Common myeloid progenitor, CD34-positive (primary cell): ENCODE results near the gene ZRSR2.

ENCODE experiments used
- CTCF ChIA-PET: fragments of 350-600 bp; sonication (Branson Sonifier 250); formaldehyde crosslinking; loops from one replicate; lab custom pipeline; 2021; ENCODE audit warnings: antibody characterized with exemption; lab: Charles Lee
- POLR2A ChIA-PET: fragments of 350-600 bp; sonication (Branson Sonifier 250); formaldehyde crosslinking; loops from one replicate; lab custom pipeline; 2021; ENCODE audit warnings: antibody characterized with exemption; lab: Charles Lee
- DNase-seq, 3 donors: peaks; one replicate each; pipeline versions ENCODE4 v3.0.0 to v3.0.0-alpha.2; 2013
- H3K27ac ChIP-seq, 2 experiments: 1 replicate in 1 of 2; 2 replicates in 1 of 2; pipeline ENCODE4 v1.7.0; 2013; ENCODE audit warnings: inconsistent platforms in 2 of 2, low read length in 2 of 2, mild to moderate bottlenecking in 2 of 2, low read depth in 1 of 2, moderate library complexity in 1 of 2; ENCODE audit not compliant: severe bottlenecking in 2 of 2, insufficient read depth in 1 of 2, poor library complexity in 1 of 2
- H3K27me3 ChIP-seq, 5 experiments: replicated peaks in 2 of 5; 1 replicate in 3 of 5; 2 replicates in 2 of 5; pipeline versions ENCODE4 v1.6.1 to v1.7.0; 2013; ENCODE audit warnings: low read length in 4 of 5, mild to moderate bottlenecking in 2 of 5, moderate library complexity in 2 of 5, inconsistent platforms in 1 of 5; ENCODE audit not compliant: insufficient read depth in 5 of 5, control insufficient read depth in 4 of 5
- H3K36me3 ChIP-seq, 4 experiments: 1 replicate in 2 of 4; 2 replicates in 2 of 4; pipeline versions ENCODE4 v1.6.1 to v1.7.0; 2013; ENCODE audit warnings: low read length in 3 of 4, control low read depth in 1 of 4, mild to moderate bottlenecking in 1 of 4; ENCODE audit not compliant: control insufficient read depth in 4 of 4, insufficient read depth in 4 of 4
- H3K4me1 ChIP-seq, 4 experiments: 1 replicate in 3 of 4; 2 replicates in 1 of 4; pipeline versions ENCODE4 v1.6.1 to v1.7.1; 2013; ENCODE audit warnings: low read length in 3 of 4, mild to moderate bottlenecking in 3 of 4, control low read depth in 1 of 4, inconsistent platforms in 1 of 4, moderate library complexity in 1 of 4; ENCODE audit not compliant: control insufficient read depth in 4 of 4, insufficient read depth in 4 of 4; ENCODE audit errors: control extremely low read depth in 1 of 4
- H3K4me3 ChIP-seq, 7 experiments: 1 replicate in 4 of 7; 2 replicates in 3 of 7; pipeline versions ENCODE4 v1.5.1 to v1.7.0; 2013; ENCODE audit warnings: mild to moderate bottlenecking in 7 of 7, low read length in 6 of 7, moderate library complexity in 6 of 7, inconsistent platforms in 2 of 7, low read depth in 2 of 7, control low read depth in 1 of 7; ENCODE audit not compliant: insufficient read depth in 4 of 7, control insufficient read depth in 1 of 7; ENCODE audit errors: extremely low read depth in 1 of 7
- H3K9me3 ChIP-seq, 5 experiments: 1 replicate in 4 of 5; 2 replicates in 1 of 5; pipeline versions ENCODE4 v1.6.1 to v1.7.1; 2013; ENCODE audit warnings: low read length in 4 of 5, mild to moderate bottlenecking in 2 of 5, inconsistent platforms in 1 of 5, low read depth in 1 of 5, moderate library complexity in 1 of 5; ENCODE audit not compliant: control insufficient read depth in 4 of 5, insufficient read depth in 2 of 5; ENCODE audit errors: control extremely low read depth in 1 of 5
- WGBS: methylation state at CpG from one replicate; pipeline ENCODE4 v1.1.5; 2013; ENCODE audit not compliant: insufficient coverage; 5-methylcytosine and 5-hydroxymethylcytosine counted together

Gene ZRSR2

GRCh38 chrX:15869695-15870094, 79.4 kb downstream of the ZRSR2 start:
- no peak overlapping the region for H3K4me3 ChIP-seq
- WGBS: 93% methylated on average over 3 of the region's 4 CpGs
- POLR2A ChIA-PET: no interaction called here

GRCh38 chrX:15870310-15870709, 80.0 kb downstream of the ZRSR2 start:
- H3K9me3 ChIP-seq: peaks cover 0 to 1% (median 0%) of the 10 kb centered on the region in 5 experiments
- DNase-seq: no peak
- ChIA-PET CTCF (no interaction called here), POLR2A (no interaction called here)
- peaks cover 0 to 17% (median 0%) of the 10 kb centered on the region in 5 experiments for H3K27me3 ChIP-seq
- 90% methylated on average over 3 of the region's 4 CpGs for WGBS
- H3K27ac ChIP-seq: no peak overlapping the region
- no peaks in the 10 kb centered on the region for H3K36me3 ChIP-seq
- H3K4me3 ChIP-seq: no peak overlapping the region
- H3K4me1 ChIP-seq: no peaks in the 10 kb centered on the region

More at GRCh38 chrX:15869695-15870094, 79.4 kb downstream of the ZRSR2 start:
- H3K27me3 ChIP-seq: peaks cover 0 to 20% (median 0%) of the 10 kb centered on the region in 5 experiments
- H3K9me3 ChIP-seq: peaks cover 0 to 1% (median 0%) of the 10 kb centered on the region in 5 experiments
- H3K27ac ChIP-seq: no peak overlapping the region
- no peaks in the 10 kb centered on the region for H3K4me1 ChIP-seq
- no peaks in the 10 kb centered on the region for H3K36me3 ChIP-seq
- CTCF ChIA-PET: no interaction called here
- no peak for DNase-seq
